Measurements from ENCODE around the gene DIDO1. TPM values are rescaled to one million over a fixed set of nuclear protein-coding genes. Genes with fewer than 3 reads are reported as not detected.

Gene DIDO1
- total RNA-seq, 2 donors from 2014 or later, result 51.4 to 51.5 TPM

DNA sequence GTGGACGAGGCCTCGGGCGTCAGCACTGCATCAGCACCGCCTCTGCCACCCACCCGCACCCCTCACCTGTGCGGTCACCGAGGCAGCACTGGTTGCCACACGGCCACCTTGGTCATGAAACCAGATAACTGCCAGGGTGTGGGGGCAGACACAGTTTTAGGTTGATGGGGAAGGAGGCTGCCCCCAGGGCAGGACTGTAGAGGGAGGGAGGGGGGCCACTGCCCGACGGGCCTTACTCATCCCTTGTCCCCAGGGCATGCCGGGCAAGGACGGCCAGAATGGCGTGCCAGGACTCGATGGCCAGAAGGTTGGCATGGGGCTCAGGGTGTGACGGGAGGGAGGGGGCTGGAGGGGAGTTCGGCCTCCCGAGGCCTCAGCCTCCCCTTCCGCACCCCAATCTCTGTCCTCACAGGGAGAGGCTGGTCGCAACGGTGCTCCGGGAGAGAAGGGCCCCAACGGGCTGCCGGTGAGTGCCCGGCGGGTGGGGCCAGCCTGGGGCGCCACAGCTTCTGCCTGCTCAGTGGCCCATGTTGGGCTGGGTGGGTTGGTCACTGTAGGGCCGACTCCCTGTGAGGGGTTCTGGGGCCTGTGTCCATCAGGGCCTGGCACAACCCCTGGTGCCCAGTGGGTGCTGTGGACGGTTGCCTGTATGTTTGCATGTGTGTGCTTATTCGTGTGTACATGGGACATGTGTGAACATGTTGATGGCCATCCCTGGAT is 97.6 kb downstream of the DIDO1 start:
- no peaks in the 10 kb centered on the region for H3K4me1 Mint-ChIP-seq
- no peaks in the 10 kb centered on the region for H3K36me3 Mint-ChIP-seq (ENCODE audit: low read depth)
- H3K9me3 Mint-ChIP-seq, result no peaks in the 10 kb centered on the region
- no peaks in the 10 kb centered on the region for H3K27me3 Mint-ChIP-seq
- no peak overlapping the region for H3K4me3 Mint-ChIP-seq
- ATAC-seq (replicated peaks), result no peak
- H3K27ac Mint-ChIP-seq, result no peak overlapping the region

GRCh38 chr20:62828051-62828450 is 98.3 kb downstream of the DIDO1 start:
- no peak for ATAC-seq (replicated peaks)
- no peaks in the 10 kb centered on the region for H3K27me3 Mint-ChIP-seq
- no peak overlapping the region for H3K27ac Mint-ChIP-seq
- H3K4me1 Mint-ChIP-seq, result no peaks in the 10 kb centered on the region
- no peaks in the 10 kb centered on the region for H3K9me3 Mint-ChIP-seq
- H3K4me3 Mint-ChIP-seq, result no peak overlapping the region
- H3K36me3 Mint-ChIP-seq (ENCODE audit: low read depth), result no peaks in the 10 kb centered on the region

Other genes starting within 250 kb of the DIDO1 start
- gene NTSR1, start 217.7 kb downstream of the DIDO1 start, total RNA-seq, result not detected
- 10 to 100 TPM; 16.0 to 20.5 TPM for gene MRGBP, start 130.0 kb downstream of the DIDO1 start, total RNA-seq
- gene OGFR, start 121.7 kb downstream of the DIDO1 start, total RNA-seq, result 10 to 100 TPM; 42.3 to 52.6 TPM
- gene COL9A3, start 109.5 kb downstream of the DIDO1 start, total RNA-seq, result not detected
- 1 to 10 TPM; 3.4 to 3.7 TPM for gene TCFL5, start 64.7 kb downstream of the DIDO1 start, total RNA-seq
- gene GID8, start 11.6 kb upstream of the DIDO1 start, total RNA-seq, result 10 to 100 TPM; 32.7 to 34.6 TPM
- gene SLC17A9, start 26.2 kb upstream of the DIDO1 start, total RNA-seq, result 1 to 10 TPM; 5.2 to 7.0 TPM
- not detected for gene BHLHE23, start 80.5 kb upstream of the DIDO1 start, total RNA-seq